DND-41 (cell line): ENCODE results near the gene SMIM41.

Experiments used
- ATAC-seq: fragments of 200-7000 bp; cut with Tn5 transposase; 3 replicates; pipeline ENCODE4 v1.9.1; 2021; ENCODE audit warnings: low read depth; ENCODE audit not compliant: insufficient read depth
- DNase-seq: peaks from one replicate; pipeline ENCODE4 v3.0.0-alpha.2; 2020
- H2AFZ ChIP-seq: 2 replicates; pipeline ENCODE4 v1.6.0; 2012; ENCODE audit warnings: low read depth, low read length
- H3K27ac ChIP-seq: 2 replicates; pipeline ENCODE4 v1.5.1; 2012; ENCODE audit warnings: low read length, inconsistent platforms
- H3K27me3 ChIP-seq: fragments of 200-600 bp; sonication (generic); 2 replicates; pipeline ENCODE4 v1.6.0; 2012; ENCODE audit warnings: low read length, mild to moderate bottlenecking, inconsistent platforms; ENCODE audit not compliant: insufficient read depth, poor library complexity
- H3K36me3 ChIP-seq: 2 replicates; pipeline ENCODE4 v1.5.1; 2012; ENCODE audit warnings: low read length, inconsistent platforms; ENCODE audit not compliant: insufficient read depth
- H3K4me1 ChIP-seq: 2 replicates; pipeline ENCODE4 v1.5.1; 2012; ENCODE audit warnings: mild to moderate bottlenecking, low read length; ENCODE audit not compliant: insufficient read depth
- H3K4me2 ChIP-seq: 2 replicates; pipeline ENCODE4 v1.6.0; 2012; ENCODE audit warnings: mild to moderate bottlenecking, moderate library complexity, low read length, inconsistent platforms; ENCODE audit not compliant: insufficient read depth
- H3K4me3 ChIP-seq, 2 experiments: fragments of 200-600 bp in 1 of 2; shearing (Covaris generic) in 1 of 2; 2 replicates each; pipeline ENCODE4 v1.5.1; 2012 to 2016; ENCODE audit warnings: inconsistent platforms in 2 of 2, low read length in 2 of 2, mild to moderate bottlenecking in 2 of 2, low read depth in 1 of 2, moderate library complexity in 1 of 2
- H3K79me2 ChIP-seq: 2 replicates; pipeline ENCODE4 v1.6.0; 2012; ENCODE audit warnings: low read length, inconsistent platforms; ENCODE audit not compliant: insufficient read depth
- H3K9ac ChIP-seq: 2 replicates; pipeline ENCODE4 v1.6.0; 2012; ENCODE audit warnings: low read depth, mild to moderate bottlenecking, inconsistent platforms, low read length, moderate library complexity
- H3K9me3 ChIP-seq: 2 replicates; pipeline ENCODE4 v1.5.1; 2012; ENCODE audit warnings: low read length, moderate library complexity, mild to moderate bottlenecking, inconsistent platforms; ENCODE audit not compliant: insufficient read depth, severe bottlenecking
- H4K20me1 ChIP-seq: 2 replicates; pipeline ENCODE4 v1.6.0; 2012; ENCODE audit warnings: low read length; ENCODE audit not compliant: insufficient read depth
- CTCF ChIP-seq: IDR thresholded peaks from 2 replicates; pipeline ENCODE4 v1.5.1; 2012; ENCODE audit warnings: borderline replicate concordance, low read length, moderate library complexity, mild to moderate bottlenecking; ENCODE audit not compliant: poor library complexity, severe bottlenecking; ENCODE audit errors: extremely low read depth
- EZH2 ChIP-seq: IDR thresholded peaks from 3 replicates; pipeline ENCODE4 v1.6.1; 2012; ENCODE audit warnings: borderline replicate concordance, low read depth, mild to moderate bottlenecking, moderate library complexity, low read length, inconsistent platforms; ENCODE audit not compliant: severe bottlenecking

Gene SMIM41

GRCh38 chr12:52149182-52149641 is 69.7 kb downstream of the SMIM41 start:
- no peaks in the 10 kb centered on the region; the same call in 1 of the 2 replicates for H4K20me1 ChIP-seq
- H3K4me2 ChIP-seq = no peak overlapping the region
- H3K9ac ChIP-seq = no peak overlapping the region
- no peaks in the 10 kb centered on the region for H3K27me3 ChIP-seq
- no peak for ATAC-seq
- DNase-seq = no peak
- H3K36me3 ChIP-seq = no peaks in the 10 kb centered on the region
- no peak overlapping the region for H3K4me3 ChIP-seq
- H3K9me3 ChIP-seq = no peaks in the 10 kb centered on the region
- TF ChIP-seq EZH2 (no peak), CTCF (no peak)
- no peak overlapping the region for H3K27ac ChIP-seq
- no peak overlapping the region for H2AFZ ChIP-seq
- no peaks in the 10 kb centered on the region for H3K79me2 ChIP-seq
- H3K4me1 ChIP-seq = no peaks in the 10 kb centered on the region

- DNase-seq (no peak), ATAC-seq (no peak)
- Histone ChIP-seq H3K27ac (no peak overlapping the region), H3K79me2 (no peaks in the 10 kb centered on the region), H3K4me1 (no peaks in the 10 kb centered on the region), H3K36me3 (no peaks in the 10 kb centered on the region), H3K27me3 (no peaks in the 10 kb centered on the region), H2AFZ (no peak overlapping the region), H3K9me3 (no peaks in the 10 kb centered on the region), H3K4me3 (no peak overlapping the region), H3K4me2 (no peak overlapping the region), H3K9ac (no peak overlapping the region), H4K20me1 (no peaks in the 10 kb centered on the region; the same call in 1 of the 2 replicates)
- TF ChIP-seq EZH2 (no peak), CTCF (no peak)
Measured at GRCh38 chr12:52149651-52150241, 70.2 kb downstream of the SMIM41 start.

GRCh38 chr12:52151153-52151836 is 71.8 kb downstream of the SMIM41 start:
- Histone ChIP-seq H3K4me2 (no peak overlapping the region), H2AFZ (no peak overlapping the region), H3K9ac (no peak overlapping the region), H4K20me1 (peaks cover 3% of the 10 kb centered on the region; the same call in 1 of the 2 replicates), H3K79me2 (no peaks in the 10 kb centered on the region), H3K9me3 (no peaks in the 10 kb centered on the region), H3K4me3 (no peak overlapping the region), H3K4me1 (no peaks in the 10 kb centered on the region), H3K27me3 (no peaks in the 10 kb centered on the region), H3K27ac (no peak overlapping the region), H3K36me3 (no peaks in the 10 kb centered on the region)
- DNase-seq (no peak), ATAC-seq (no peak)
- TF ChIP-seq CTCF (no peak), EZH2 (no peak)
